AG04450 (cell line): ENCODE measurements around the gene TUBB3. TPM values are rescaled to one million over a fixed set of nuclear protein-coding genes. Genes with fewer than 3 reads are reported as not detected.

Source experiments
- CTCF ChIA-PET: fragments of 300-600, 350-600 bp; formaldehyde crosslinking; extraction: SDS; loops from one replicate; lab custom pipeline; 2022; ENCODE audit warnings: antibody characterized with exemption, inconsistent platforms; lab: Charles Lee
- POLR2A ChIA-PET: fragments of 350-600 bp; formaldehyde crosslinking; extraction: SDS; loops from one replicate; lab custom pipeline; 2021; ENCODE audit warnings: antibody characterized with exemption, inconsistent platforms; lab: Yijun Ruan, JAX
- DNase-seq: peaks from one replicate; pipeline ENCODE4 v3.0.0-alpha.2; 2011; ENCODE audit warnings: low read depth, low spot score
- H3K27ac ChIP-seq: one replicate; pipeline ENCODE4 v1.5.1; 2012; ENCODE audit warnings: low read depth, low read length, control low read depth
- H3K27me3 ChIP-seq: one replicate; pipeline ENCODE4 v1.6.0; 2012; ENCODE audit warnings: low read length; ENCODE audit not compliant: control insufficient read depth, insufficient read depth
- H3K4me3 ChIP-seq: 2 replicates; pipeline ENCODE4 v1.5.1; 2011; ENCODE audit warnings: mild to moderate bottlenecking, low read depth, low read length, control low read depth
- H3K9me3 ChIP-seq: 2 replicates; pipeline ENCODE4 v1.5.1; 2012; ENCODE audit warnings: low read length; ENCODE audit not compliant: control insufficient read depth, insufficient read depth
- CTCF ChIP-seq: IDR thresholded peaks from 2 replicates; pipeline ENCODE4 v1.5.1; 2011; ENCODE audit warnings: low read depth, low read length, control low read depth, inconsistent platforms
- polyA plus RNA-seq: library from polyadenylated mRNA; depleted of rRNA; stranded (reverse); fragments of >200 nt; gene quantifications from 2 replicates; pipeline ENCODE4 v1.2.3, GENCODE V29; 2011

Gene TUBB3
- polyA plus RNA-seq, 1 experiment: 129 TPM

- no peaks in the 10 kb centered on the region for H3K27me3 ChIP-seq
- H3K27ac ChIP-seq: no peak overlapping the region
- ChIA-PET CTCF (interaction anchor here (0.6 kb wide), 1 partner anchor 155 kb away, joined by 3 read pairs; no protein-coding TSS in a partner anchor), POLR2A (interaction anchor here (0.6 to 1.4 kb wide), 4 partner anchors 9 to 16 kb away, joined by 3 to 10 read pairs (median 6); partner anchors contain the start of gene TUBB3)
- H3K4me3 ChIP-seq: no peak overlapping the region
- peaks cover 27% of the 10 kb centered on the region for H3K9me3 ChIP-seq
- no peak for DNase-seq
- TF ChIP-seq CTCF: no peak
Measured at GRCh38 chr16:89908236-89908635, 14.9 kb upstream of the TUBB3 start.

- no peak for DNase-seq
- POLR2A ChIA-PET: interaction anchor here (0.7 to 2.5 kb wide), 4 partner anchors 12 to 37 kb away, joined by 3 to 13 read pairs (median 4); partner anchors contain the start of genes TCF25 and TUBB3
- peak; percentile 76 for TF ChIP-seq CTCF
- no peak overlapping the region for H3K4me3 ChIP-seq
- CTCF ChIA-PET: interaction anchor here (0.6 to 2.0 kb wide), 17 partner anchors 9 to 210 kb away, joined by 3 to 13 read pairs (median 5); partner anchors contain the start of genes MC1R and TUBB3
- peak overlapping the region; percentile 21 for H3K27ac ChIP-seq
- H3K27me3 ChIP-seq: no peaks in the 10 kb centered on the region
- H3K9me3 ChIP-seq: peaks cover 23% of the 10 kb centered on the region
Measured at GRCh38 chr16:89909777-89910716, 13.1 kb upstream of the TUBB3 start.

GRCh38 chr16:89910717-89911354 lies 12.3 kb upstream of the TUBB3 start:
- H3K4me3 ChIP-seq: no peak overlapping the region
- no peak for DNase-seq
- ChIA-PET POLR2A (interaction anchor here (0.8 to 2.5 kb wide), 3 partner anchors 11 to 37 kb away, joined by 3 to 13 read pairs (median 3); partner anchors contain the start of genes TCF25 and TUBB3), CTCF (interaction anchor here (0.6 to 2.0 kb wide), 14 partner anchors 8 to 211 kb away, joined by 3 to 13 read pairs (median 5); partner anchors contain the start of genes MC1R and TUBB3)
- H3K27ac ChIP-seq: no peak overlapping the region
- peaks cover 17% of the 10 kb centered on the region for H3K9me3 ChIP-seq
- no peak for TF ChIP-seq CTCF
- H3K27me3 ChIP-seq: no peaks in the 10 kb centered on the region

GRCh38 chr16:89911375-89911774 lies 11.8 kb upstream of the TUBB3 start:
- peaks cover 12% of the 10 kb centered on the region for H3K9me3 ChIP-seq
- no peak for DNase-seq
- H3K27ac ChIP-seq: no peak overlapping the region
- ChIA-PET CTCF (interaction anchor here (1.6 to 2.0 kb wide), 4 partner anchors 8 to 211 kb away, joined by 3 to 13 read pairs (median 8); partner anchors contain the start of gene MC1R), POLR2A (interaction anchor here (2.5 kb wide), 1 partner anchor 11 kb away, joined by 13 read pairs; the partner anchor contains the start of gene TUBB3)
- no peaks in the 10 kb centered on the region for H3K27me3 ChIP-seq
- no peak overlapping the region for H3K4me3 ChIP-seq
- no peak for TF ChIP-seq CTCF
